WTC11 (cell line): Measurements from ENCODE around the gene LIMA1.

ENCODE experiments used
- E2F5 ChIP-seq: sonication (generic); formaldehyde crosslinking; IDR thresholded peaks from 2 replicates; pipeline ENCODE4 v1.8.1; 2022; ENCODE audit warnings: mild to moderate bottlenecking, moderate library complexity, missing genetic modification reagents
- EMX1 ChIP-seq: fragments of 250-450 bp; sonication (Bioruptor Pico); IDR thresholded peaks from 2 replicates; pipeline ENCODE4 v1.8.0; 2021; ENCODE audit warnings: mild to moderate bottlenecking
- ETV6 ChIP-seq: sonication (generic); formaldehyde crosslinking; IDR thresholded peaks from 2 replicates; pipeline ENCODE4 v1.8.1; 2022; ENCODE audit warnings: mild to moderate bottlenecking, missing genetic modification reagents
- FOXJ3 ChIP-seq: sonication (generic); formaldehyde crosslinking; IDR thresholded peaks from 2 replicates; pipeline ENCODE4 v1.9.0; 2021; ENCODE audit warnings: missing genetic modification reagents, mild to moderate bottlenecking, borderline replicate concordance
- FOXK1 ChIP-seq: sonication (generic); formaldehyde crosslinking; IDR thresholded peaks from 2 replicates; pipeline ENCODE4 v1.8.0; 2022; ENCODE audit warnings: mild to moderate bottlenecking, moderate library complexity, missing genetic modification reagents
- JUN ChIP-seq: sonication (generic); formaldehyde crosslinking; IDR thresholded peaks from 2 replicates; pipeline ENCODE4 v1.8.0; 2023; ENCODE audit warnings: mild to moderate bottlenecking, missing genetic modification reagents
- MYBL2 ChIP-seq: sonication (generic); formaldehyde crosslinking; IDR thresholded peaks from 2 replicates; pipeline ENCODE4 v1.8.1; 2023; ENCODE audit warnings: mild to moderate bottlenecking, moderate library complexity, missing genetic modification reagents
- SP1 ChIP-seq: sonication (generic); formaldehyde crosslinking; conservative IDR thresholded peaks from 2 replicates; pipeline ENCODE4 v1.8.1; 2022; ENCODE audit warnings: missing genetic modification reagents
- ZNF121 ChIP-seq: sonication (generic); formaldehyde crosslinking; IDR thresholded peaks from 2 replicates; pipeline ENCODE4 v1.8.0; 2023; ENCODE audit warnings: missing genetic modification reagents
- TF ChIP-seq, protein P1 (sequence below): fragments of 200-600 bp; IDR thresholded peaks from 2 replicates; pipeline ENCODE4 v1.8.0; 2022; ENCODE audit warnings: antibody characterized with exemption
- TF ChIP-seq, protein P2 (sequence below): sonication (generic); formaldehyde crosslinking; IDR thresholded peaks from 2 replicates; pipeline ENCODE4 v1.8.1; 2022; ENCODE audit warnings: low read depth, mild to moderate bottlenecking, moderate library complexity, missing genetic modification reagents, borderline replicate concordance
- TF ChIP-seq, protein P3 (sequence below): sonication (generic); formaldehyde crosslinking; IDR thresholded peaks from 2 replicates; pipeline ENCODE4 v1.8.0; 2023; ENCODE audit warnings: missing genetic modification reagents
- TF ChIP-seq, protein P4 (sequence below): sonication (generic); formaldehyde crosslinking; IDR thresholded peaks from 2 replicates; pipeline ENCODE4 v1.8.1; 2023; ENCODE audit warnings: mild to moderate bottlenecking, missing genetic modification reagents
- TF ChIP-seq, protein P5 (sequence below): sonication (generic); formaldehyde crosslinking; IDR thresholded peaks from 2 replicates; pipeline ENCODE4 v1.8.0; 2022; ENCODE audit warnings: mild to moderate bottlenecking, missing genetic modification reagents

DNA sequence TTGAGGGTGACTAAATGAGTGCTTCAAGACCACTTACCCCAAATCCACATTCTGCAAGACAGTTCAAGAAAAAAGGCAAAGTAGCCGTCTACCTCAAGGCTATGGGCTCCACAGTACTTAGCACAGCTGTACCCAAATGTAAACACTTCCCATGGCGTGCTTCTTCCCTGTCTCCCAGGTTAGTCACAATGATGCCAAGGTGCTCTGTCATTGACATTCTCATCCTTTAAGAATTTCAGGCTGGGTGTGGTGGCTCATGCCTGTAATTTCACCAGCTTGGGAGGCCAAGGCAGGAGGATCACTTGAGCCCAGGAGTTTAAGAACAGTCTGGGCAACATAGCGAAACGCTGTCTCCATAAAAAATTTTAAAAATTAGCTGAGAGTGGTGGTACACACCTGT is 64.9 kb downstream of the LIMA1 start:
- TF ChIP-seq, protein P1, sequence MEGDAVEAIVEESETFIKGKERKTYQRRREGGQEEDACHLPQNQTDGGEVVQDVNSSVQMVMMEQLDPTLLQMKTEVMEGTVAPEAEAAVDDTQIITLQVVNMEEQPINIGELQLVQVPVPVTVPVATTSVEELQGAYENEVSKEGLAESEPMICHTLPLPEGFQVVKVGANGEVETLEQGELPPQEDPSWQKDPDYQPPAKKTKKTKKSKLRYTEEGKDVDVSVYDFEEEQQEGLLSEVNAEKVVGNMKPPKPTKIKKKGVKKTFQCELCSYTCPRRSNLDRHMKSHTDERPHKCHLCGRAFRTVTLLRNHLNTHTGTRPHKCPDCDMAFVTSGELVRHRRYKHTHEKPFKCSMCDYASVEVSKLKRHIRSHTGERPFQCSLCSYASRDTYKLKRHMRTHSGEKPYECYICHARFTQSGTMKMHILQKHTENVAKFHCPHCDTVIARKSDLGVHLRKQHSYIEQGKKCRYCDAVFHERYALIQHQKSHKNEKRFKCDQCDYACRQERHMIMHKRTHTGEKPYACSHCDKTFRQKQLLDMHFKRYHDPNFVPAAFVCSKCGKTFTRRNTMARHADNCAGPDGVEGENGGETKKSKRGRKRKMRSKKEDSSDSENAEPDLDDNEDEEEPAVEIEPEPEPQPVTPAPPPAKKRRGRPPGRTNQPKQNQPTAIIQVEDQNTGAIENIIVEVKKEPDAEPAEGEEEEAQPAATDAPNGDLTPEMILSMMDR: no peak
- TF ChIP-seq, protein P2, sequence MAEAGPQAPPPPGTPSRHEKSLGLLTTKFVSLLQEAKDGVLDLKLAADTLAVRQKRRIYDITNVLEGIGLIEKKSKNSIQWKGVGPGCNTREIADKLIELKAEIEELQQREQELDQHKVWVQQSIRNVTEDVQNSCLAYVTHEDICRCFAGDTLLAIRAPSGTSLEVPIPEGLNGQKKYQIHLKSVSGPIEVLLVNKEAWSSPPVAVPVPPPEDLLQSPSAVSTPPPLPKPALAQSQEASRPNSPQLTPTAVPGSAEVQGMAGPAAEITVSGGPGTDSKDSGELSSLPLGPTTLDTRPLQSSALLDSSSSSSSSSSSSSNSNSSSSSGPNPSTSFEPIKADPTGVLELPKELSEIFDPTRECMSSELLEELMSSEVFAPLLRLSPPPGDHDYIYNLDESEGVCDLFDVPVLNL (CRISPR knock-in tag): no peak
- TF ChIP-seq FOXJ3 (CRISPR knock-in tag) (no peak), EMX1 (CRISPR knock-in tag) (no peak), ETV6 (CRISPR knock-in tag) (no peak), MYBL2 (CRISPR knock-in tag) (no peak), ZNF121 (CRISPR knock-in tag) (no peak), E2F5 (CRISPR knock-in tag) (no peak), SP1 (CRISPR knock-in tag) (no peak), FOXK1 (CRISPR knock-in tag) (no peak), JUN (CRISPR knock-in tag) (no peak)
- TF ChIP-seq, protein P3, sequence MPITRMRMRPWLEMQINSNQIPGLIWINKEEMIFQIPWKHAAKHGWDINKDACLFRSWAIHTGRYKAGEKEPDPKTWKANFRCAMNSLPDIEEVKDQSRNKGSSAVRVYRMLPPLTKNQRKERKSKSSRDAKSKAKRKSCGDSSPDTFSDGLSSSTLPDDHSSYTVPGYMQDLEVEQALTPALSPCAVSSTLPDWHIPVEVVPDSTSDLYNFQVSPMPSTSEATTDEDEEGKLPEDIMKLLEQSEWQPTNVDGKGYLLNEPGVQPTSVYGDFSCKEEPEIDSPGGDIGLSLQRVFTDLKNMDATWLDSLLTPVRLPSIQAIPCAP (CRISPR knock-in tag): no peak
- TF ChIP-seq, protein P4, sequence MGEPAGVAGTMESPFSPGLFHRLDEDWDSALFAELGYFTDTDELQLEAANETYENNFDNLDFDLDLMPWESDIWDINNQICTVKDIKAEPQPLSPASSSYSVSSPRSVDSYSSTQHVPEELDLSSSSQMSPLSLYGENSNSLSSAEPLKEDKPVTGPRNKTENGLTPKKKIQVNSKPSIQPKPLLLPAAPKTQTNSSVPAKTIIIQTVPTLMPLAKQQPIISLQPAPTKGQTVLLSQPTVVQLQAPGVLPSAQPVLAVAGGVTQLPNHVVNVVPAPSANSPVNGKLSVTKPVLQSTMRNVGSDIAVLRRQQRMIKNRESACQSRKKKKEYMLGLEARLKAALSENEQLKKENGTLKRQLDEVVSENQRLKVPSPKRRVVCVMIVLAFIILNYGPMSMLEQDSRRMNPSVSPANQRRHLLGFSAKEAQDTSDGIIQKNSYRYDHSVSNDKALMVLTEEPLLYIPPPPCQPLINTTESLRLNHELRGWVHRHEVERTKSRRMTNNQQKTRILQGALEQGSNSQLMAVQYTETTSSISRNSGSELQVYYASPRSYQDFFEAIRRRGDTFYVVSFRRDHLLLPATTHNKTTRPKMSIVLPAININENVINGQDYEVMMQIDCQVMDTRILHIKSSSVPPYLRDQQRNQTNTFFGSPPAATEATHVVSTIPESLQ (CRISPR knock-in tag): no peak
- TF ChIP-seq, protein P5, sequence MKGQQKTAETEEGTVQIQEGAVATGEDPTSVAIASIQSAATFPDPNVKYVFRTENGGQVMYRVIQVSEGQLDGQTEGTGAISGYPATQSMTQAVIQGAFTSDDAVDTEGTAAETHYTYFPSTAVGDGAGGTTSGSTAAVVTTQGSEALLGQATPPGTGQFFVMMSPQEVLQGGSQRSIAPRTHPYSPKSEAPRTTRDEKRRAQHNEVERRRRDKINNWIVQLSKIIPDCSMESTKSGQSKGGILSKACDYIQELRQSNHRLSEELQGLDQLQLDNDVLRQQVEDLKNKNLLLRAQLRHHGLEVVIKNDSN: no peak
